ENCODE measurements around the gene ZBP1. TPM values are rescaled to one million over a fixed set of nuclear protein-coding genes. Genes with fewer than 3 reads are reported as not detected.

Gene ZBP1
- total and polyA plus RNA-seq, 9 donors: 0.12 to 0.92 (median 0.24) TPM; not detected in 4

DNA sequence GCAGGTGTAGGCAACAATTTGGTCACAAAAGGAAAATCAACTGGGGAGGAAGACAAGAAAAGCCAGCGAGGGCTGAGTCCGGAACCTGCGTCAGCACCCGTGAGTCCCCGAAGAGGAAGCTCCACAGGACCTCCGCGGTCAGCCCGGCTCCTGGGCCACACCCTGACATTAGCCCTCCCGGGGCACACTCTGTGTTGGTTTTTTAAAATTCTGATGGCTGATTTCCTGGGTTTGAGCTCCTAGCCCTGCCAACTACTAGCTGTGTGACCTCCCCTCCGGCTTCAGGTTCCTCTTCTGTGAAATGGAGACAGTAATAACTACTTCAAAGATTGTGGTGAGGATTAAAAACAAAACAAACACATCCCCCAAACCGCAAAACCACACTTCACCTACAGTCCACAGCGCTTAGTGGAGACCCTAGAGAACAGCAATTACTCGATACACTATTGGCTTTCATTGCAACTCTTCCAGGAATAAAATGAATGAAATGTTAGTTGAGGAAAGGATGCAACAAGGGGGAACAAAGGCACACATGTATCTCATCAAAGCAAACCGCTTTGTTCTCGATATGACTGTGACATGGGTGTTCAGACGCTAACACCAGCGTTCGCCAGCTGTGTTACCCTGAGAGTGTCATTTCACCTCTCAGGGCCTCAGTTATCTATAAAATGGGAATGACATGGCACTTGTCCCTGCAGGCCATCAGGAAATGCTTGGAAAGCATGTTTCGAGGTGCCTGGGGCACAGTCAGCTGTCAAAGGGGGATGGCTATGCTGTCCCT lies 985 bp downstream of the ZBP1 start:
- no peak for TF ChIP-seq EP300 (IDR thresholded peaks at IDR 0.05)
- no peaks in the 10 kb centered on the region for H3K36me3 ChIP-seq
- no peaks in the 10 kb centered on the region for H3K4me1 ChIP-seq (ENCODE audit: insufficient read depth)
- no peak for DNase-seq
- H3K9me3 ChIP-seq: no peaks in the 10 kb centered on the region
- H3K27me3 ChIP-seq: no peaks in the 10 kb centered on the region
- 64 to 73% (median 72%) methylated on average over 19 of the region's 19 CpGs for WGBS, 3 donors
- intact Hi-C loops (cut with DNase I): no loop called here
- no peak overlapping the region for H3K27ac ChIP-seq
- H3K4me3 ChIP-seq: no peak overlapping the region

DNA sequence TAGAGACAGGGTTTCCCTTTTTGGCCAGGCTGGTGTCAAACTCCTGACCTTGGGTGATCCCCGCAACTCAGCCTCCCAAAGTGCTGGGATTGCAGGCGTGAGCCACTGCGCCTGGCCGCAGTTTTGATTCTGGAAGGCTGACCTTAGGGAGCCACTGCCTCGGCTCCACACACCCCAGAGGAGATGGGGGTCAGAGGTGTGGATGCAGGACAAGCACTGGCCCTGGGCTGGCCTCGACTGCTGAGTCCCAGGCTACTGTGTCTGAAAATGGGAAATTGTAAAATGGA lies 1.5 kb downstream of the ZBP1 start:
- no peaks in the 10 kb centered on the region for H3K9me3 ChIP-seq
- H3K27me3 ChIP-seq: no peaks in the 10 kb centered on the region
- no peak overlapping the region for H3K4me3 ChIP-seq
- no peaks in the 10 kb centered on the region for H3K4me1 ChIP-seq (ENCODE audit: insufficient read depth)
- no peak overlapping the region for H3K27ac ChIP-seq
- TF ChIP-seq EP300 (IDR thresholded peaks at IDR 0.05) (no peak), CTCF (IDR thresholded peaks at IDR 0.05) (no peak)
- WGBS, 3 donors: 61 to 77% (median 67%) methylated on average over 6 of the region's 6 CpGs
- intact Hi-C loops (cut with DNase I): no loop called here
- no peaks in the 10 kb centered on the region for H3K36me3 ChIP-seq
- no peak for DNase-seq

DNA sequence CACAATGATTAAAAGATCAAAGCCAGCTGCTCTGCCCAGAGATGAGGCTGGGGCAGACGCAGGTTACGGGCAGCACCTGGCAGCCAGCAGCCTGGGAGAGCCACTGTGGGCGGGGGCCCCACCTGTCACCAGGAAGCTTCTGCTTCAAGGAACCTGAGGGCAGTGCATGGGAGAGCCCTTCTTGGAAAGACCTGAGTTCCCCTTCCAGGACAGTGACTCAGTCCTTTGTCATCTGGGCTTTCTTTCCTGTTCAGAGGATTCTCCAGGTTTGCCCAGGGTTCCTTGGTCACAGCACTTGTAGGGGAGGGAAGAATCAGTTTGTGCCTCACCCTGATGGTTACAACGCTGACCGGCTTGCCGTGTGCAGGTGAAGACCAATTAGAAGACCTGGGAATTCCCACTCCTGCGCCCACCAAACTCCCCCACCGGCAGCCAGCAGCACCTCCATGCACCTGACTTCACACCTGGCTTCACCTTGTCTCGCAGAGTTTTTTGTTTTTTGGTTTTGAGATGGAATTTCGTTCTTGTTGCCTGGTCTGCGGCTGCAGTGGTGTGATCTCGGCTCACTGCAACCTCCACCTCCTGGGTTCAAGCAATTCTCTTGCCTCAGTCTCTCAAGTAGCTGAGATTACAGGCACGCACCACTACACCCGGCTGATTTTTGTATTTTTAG lies 2.0 kb downstream of the ZBP1 start:
- Histone ChIP-seq H3K27ac (no peak overlapping the region), H3K27me3 (no peaks in the 10 kb centered on the region), H3K4me1 (ENCODE audit: insufficient read depth) (no peaks in the 10 kb centered on the region), H3K9me3 (no peaks in the 10 kb centered on the region), H3K4me3 (no peak overlapping the region), H3K36me3 (no peaks in the 10 kb centered on the region)
- intact Hi-C loops (cut with DNase I): no loop called here
- 77 to 79% (median 78%) methylated on average over 14 of the region's 14 CpGs for WGBS, 3 donors
- no peak for TF ChIP-seq EP300 (IDR thresholded peaks at IDR 0.05)
- TF ChIP-seq POLR2A (IDR thresholded peaks at IDR 0.05): no peak
- no peak for TF ChIP-seq CTCF (IDR thresholded peaks at IDR 0.05)
- no peak for DNase-seq

GRCh38 chr20:57617079-57617795 lies 3.0 kb downstream of the ZBP1 start:
- H3K9me3 ChIP-seq: no peaks in the 10 kb centered on the region
- no peak for DNase-seq

More at GRCh38 chr20:57617079-57617795, 3.0 kb downstream of the ZBP1 start:
- intact Hi-C loops (cut with DNase I): no loop called here
- Histone ChIP-seq H3K36me3 (no peaks in the 10 kb centered on the region), H3K4me3 (no peak overlapping the region), H3K27me3 (no peaks in the 10 kb centered on the region), H3K27ac (no peak overlapping the region), H3K4me1 (ENCODE audit: insufficient read depth) (no peaks in the 10 kb centered on the region)
- TF ChIP-seq EP300 (IDR thresholded peaks at IDR 0.05) (no peak), POLR2A (IDR thresholded peaks at IDR 0.05) (no peak), CTCF (IDR thresholded peaks at IDR 0.05) (no peak)
- WGBS, 3 donors: 83 to 86% (median 84%) methylated on average over 6 of the region's 6 CpGs
